GM12892 (cell line): ENCODE results near the gene CLEC4M.

Source experiments
- DNase-seq: peaks from one replicate; pipeline ENCODE4 v3.0.0; 2011; ENCODE audit not compliant: insufficient read length
- FAIRE-seq: peaks from 2 replicates; lab custom pipeline; 2011; peaks lifted over from hg19 to GRCh38; lab: Jason Lieb, UNC
- POLR2A ChIP-seq: IDR thresholded peaks from 2 replicates; pipeline ENCODE4 v1.6.1; 2011; ENCODE audit warnings: low read depth, low read length, control low read depth
- POLR2AphosphoS5 ChIP-seq: IDR thresholded peaks from 2 replicates; pipeline ENCODE4 v1.6.1; 2011; ENCODE audit warnings: low read depth, low read length, control low read depth
- TAF1 ChIP-seq: IDR thresholded peaks from 2 replicates; pipeline ENCODE4 v1.6.1; 2011; ENCODE audit warnings: low read depth, mild to moderate bottlenecking, control low read depth, low read length, borderline replicate concordance

Gene CLEC4M

DNA sequence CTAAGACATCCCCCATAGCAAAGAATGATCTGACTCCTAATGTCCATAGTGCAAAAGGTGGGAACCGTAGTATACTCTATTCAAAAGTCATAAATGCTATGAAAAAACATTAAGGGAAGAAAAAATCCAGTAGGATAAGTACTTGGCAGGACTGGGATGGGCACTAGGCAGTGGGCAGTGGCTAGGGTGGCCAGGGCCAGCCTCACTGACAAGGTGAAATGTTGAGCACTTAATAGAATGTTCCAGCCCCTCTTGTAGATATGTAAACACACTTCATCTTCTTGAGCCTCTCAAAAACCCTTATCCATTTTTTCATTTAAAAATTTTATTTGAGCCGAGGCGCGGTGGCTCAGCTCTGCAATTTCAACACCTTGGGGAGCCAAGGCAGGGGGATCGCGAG lies 29.7 kb upstream of the CLEC4M start:
- FAIRE-seq (no peak), DNase-seq (no peak)
- TF ChIP-seq POLR2AphosphoS5 = no peak
- TF ChIP-seq POLR2A = no peak
- no peak for TF ChIP-seq TAF1

DNA sequence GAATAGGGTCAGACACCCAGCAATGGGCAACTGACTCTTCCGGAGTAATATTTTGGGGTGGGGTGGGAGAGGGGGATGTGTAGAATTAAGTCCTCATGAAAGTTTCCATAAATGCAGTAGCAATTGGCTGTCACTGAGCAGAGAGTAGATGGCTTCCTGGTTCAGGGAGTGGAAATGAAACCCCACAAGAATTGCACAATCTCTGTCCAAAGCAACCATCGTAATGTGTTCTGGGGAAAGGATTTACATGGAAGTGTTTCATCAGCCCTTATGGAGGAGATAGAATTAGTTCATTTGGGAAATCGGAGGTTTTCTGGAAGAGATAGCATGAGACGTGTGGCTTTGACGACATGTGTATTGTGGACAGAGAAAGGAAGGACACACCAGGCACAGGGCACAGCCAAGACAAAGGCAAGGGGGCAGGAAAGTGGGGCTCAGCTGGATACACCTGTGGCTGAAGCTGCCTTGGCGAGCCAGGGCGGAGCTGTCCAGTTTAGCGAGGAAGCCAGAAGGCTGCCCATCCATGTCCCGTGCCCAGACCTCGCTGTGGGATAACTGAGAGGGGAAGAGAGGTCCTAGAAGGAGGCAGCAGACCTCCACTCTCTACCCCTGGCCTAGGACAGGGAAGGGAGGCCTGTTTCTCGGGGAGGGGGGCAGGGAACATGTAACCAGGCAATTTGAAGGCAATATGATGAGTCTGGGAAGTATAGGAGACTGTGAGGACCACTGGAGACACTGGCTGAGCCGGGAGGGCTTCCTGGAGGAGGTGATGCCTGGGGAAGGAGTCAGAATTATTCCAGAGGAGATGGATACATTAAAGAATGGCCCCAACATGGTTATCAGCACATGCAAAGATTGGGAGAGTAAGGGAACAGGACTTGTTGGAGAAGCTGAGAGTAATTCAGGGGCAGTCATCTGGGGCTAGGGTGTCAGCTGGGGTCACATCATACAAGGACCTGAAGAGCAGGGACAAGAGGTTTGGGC lies 28.5 kb upstream of the CLEC4M start:
- DNase-seq = no peak
- FAIRE-seq = no peak
- no peak for TF ChIP-seq POLR2A
- no peak for TF ChIP-seq TAF1
- TF ChIP-seq POLR2AphosphoS5 = no peak

DNA sequence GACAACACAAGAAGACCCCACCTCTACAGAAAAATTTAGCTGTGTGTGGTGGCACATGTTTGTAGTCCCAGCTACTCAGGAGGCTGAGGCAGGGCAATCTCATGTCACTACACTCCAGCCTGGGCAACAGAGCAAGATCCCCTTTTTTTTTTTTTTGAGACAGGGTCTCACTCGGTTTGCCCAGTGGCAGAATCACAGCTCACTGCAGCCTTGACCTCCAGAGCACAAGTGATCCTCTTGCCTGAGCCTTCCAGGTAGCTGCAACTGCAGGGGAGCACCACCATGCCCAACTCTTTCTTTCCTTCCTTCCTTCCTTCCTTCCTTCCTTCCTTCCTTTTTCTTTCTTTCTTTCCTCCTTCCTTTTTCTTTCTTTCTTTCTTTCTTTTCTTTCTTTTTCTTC lies 26.9 kb upstream of the CLEC4M start:
- TF ChIP-seq TAF1 (no peak), POLR2A (no peak), POLR2AphosphoS5 (no peak)
- FAIRE-seq (no peak), DNase-seq (no peak)

DNA sequence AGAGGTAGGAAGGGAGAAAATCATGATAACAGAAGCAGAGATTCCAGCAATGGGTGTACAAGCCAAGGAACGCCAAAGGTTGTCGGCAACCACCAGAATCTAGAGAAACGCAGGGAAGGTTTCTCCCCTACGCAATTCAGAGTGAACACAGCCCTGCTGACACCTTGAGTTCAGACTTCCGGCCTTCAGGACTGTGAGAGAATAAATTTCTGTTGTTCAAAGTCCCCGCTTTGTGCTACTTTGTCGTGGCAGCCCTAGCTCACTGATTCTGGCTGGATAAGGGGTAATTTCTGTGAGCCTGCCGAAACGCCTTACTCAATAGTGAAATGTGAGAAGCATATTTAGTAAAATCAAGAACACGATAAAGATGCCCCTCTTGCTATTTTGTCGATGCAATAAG lies 25.8 kb upstream of the CLEC4M start:
- DNase-seq = no peak
- TF ChIP-seq TAF1 (no peak), POLR2A (no peak), POLR2AphosphoS5 (no peak)
- FAIRE-seq = no peak

DNA sequence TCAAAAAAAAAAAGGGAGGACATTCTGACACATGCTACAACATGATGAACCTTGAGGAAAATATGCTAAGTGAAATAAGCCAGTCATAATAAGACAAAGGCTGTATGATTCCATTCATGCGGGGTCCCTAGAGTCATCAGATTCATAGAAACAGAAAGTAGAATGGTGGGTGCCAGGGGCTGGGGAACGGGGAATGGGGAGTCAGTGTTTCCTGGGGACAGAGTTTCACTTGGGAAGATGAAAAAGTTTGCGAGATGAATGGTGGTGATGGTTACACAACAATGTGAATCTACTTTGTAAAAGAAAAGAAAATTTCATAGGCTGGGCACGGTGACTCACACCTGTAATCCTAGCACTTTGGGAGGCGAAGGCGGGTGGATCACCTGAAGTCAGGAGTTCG lies 25.0 kb upstream of the CLEC4M start:
- no peak for DNase-seq
- FAIRE-seq = no peak
- TF ChIP-seq POLR2A (no peak), POLR2AphosphoS5 (no peak), TAF1 (no peak)

DNA sequence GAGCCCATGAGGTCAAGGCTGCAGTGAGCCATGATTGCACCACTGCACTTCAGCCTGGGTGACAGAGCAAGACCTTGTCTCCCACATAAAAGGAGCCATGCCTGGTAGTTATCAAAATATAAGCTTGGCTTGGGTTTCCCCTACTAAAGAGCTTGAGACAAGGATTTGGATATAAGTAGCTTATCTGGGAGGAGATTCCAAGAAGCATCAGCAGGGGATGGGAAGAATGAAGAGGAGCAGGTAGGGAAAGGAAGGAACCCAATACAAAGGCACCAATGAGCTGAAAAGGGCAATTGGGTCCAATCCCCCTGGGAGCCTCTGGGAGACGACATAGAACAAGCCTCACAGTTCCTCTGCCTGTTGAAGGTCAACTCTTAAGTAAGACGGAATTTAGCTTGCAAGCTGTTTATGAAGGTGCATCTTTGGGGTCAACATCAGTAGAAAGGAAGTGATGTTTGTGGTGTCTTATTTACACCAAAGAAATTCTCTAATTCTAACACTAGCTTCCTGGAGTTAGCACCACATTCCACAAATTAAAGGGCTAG lies 23.8 kb upstream of the CLEC4M start:
- no peak for DNase-seq
- TF ChIP-seq TAF1 (no peak), POLR2A (no peak), POLR2AphosphoS5 (no peak)
- FAIRE-seq = no peak

DNA sequence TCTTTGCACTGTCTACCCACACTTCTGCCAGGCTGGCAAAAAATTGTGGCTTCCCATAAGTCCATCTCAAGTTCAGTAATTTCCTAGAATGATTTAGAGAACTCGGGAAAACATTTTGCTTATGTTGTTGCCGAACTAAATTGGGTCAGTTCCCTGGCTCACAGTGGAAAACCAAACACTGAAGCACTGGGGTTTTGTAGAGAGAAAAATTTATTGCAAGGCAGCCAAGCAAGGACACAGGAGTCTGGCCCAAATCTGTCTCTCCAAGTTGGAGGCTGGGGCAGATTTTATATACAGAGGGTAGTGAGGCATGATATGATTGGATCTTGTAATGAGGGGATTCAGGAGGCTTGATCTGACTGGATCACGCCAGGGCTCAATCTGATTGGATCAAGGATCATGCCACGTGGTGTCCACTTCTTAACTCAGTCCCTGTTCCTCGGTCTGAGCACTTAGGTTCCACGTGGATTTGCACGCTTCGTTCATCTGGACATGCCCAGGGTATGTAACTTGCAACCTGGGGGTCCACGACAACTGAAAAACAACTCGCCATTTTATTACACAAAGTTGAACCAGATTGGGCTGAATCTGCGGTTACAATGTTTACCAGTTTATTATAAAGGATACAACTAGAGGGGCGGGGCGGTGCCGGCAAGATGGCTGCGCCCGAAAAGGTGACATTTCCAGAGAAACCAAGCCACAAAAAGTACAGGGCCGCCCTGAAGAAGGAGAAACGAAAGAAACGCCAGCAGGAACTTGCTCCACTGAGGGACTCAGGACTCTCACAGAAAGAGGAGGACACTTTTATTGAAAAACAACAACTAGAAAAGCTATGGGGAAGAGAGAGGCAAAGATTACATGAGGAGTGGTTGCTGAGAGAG lies 23.0 kb upstream of the CLEC4M start:
- TF ChIP-seq TAF1 = no peak
- no peak for TF ChIP-seq POLR2A
- no peak for TF ChIP-seq POLR2AphosphoS5
- DNase-seq (no peak), FAIRE-seq (peak; percentile 64)

DNA sequence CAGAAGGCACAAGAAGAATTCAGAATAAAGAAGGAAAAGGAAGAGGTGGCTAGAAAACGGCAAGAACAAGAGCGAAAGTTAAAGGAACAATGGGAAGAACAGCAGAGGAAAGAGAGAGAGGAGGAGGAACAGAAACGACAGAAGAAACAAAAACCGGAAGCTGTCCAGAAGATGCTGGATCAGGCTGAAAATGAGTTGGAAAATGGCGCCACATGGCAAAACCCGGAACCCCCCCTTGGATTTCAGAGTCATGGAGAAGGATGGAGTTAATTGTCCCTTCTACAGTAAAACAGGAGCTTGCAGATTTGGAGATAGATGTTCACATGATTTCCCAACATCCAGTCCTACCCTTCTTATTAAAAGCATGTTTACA lies 22.4 kb upstream of the CLEC4M start:
- DNase-seq (no peak), FAIRE-seq (no peak)
- TF ChIP-seq POLR2AphosphoS5 (no peak), POLR2A (no peak), TAF1 (no peak)

DNA sequence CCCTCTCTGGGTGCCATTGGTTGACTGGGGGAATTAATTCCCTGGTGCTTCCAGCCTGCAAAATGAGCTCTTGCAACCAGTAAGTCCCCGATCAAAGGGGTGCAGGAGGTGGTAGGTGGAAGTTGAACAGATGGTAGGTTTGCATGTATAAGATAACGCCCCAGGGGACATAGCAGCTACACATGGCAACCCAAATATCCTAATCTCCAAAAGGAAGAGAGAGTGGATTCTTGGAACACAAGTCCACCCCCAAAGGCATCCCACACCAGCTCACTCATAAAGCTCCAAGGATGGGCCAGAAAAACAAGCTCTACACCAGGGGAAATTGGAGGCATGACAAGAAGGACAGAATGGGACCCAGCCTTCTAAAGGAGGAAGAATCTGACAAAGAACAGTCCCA lies 20.5 kb upstream of the CLEC4M start:
- DNase-seq (no peak), FAIRE-seq (no peak)
- TF ChIP-seq TAF1 (no peak), POLR2AphosphoS5 (no peak), POLR2A (no peak)

DNA sequence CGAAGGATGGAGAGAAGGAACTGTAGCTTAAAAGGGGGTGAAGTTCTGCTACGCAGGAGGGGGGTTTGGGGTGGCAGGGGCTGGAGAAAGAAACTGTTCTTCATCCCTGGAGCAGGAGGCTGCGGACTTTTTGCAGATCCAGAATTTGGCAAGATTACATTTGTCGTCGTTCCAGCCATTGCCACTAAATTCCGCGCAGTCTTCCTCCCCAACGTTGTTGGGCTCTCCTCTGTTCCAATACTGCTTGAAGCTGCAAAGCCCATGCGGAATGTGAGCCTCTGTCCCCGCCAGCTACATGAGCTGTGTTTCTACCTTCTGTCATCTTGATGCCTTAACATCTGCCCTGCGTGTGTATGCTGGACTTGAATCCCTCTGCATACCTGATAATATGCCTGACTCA lies 20.1 kb upstream of the CLEC4M start:
- DNase-seq (no peak), FAIRE-seq (no peak)
- TF ChIP-seq TAF1 (no peak), POLR2A (no peak), POLR2AphosphoS5 (no peak)

DNA sequence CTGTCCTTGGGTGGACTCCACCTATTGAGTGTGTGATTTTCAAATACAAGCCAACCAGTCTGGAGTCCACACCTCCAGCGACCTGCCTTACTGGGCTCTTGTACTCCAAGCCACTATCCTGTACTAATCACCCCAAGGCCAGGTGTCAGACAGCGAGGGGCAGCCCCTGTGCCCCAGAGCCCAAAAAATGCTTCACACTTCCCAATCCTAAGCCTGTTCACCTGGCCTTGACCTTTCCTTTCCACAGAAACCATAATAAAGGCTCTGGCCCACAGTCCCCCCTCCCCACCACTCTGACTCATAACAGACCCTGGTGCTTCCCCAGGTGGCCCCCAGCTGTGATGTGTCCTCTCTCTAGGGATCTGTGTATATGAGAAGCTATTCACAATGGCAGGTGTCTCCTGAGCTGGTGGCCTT lies 19.6 kb upstream of the CLEC4M start:
- FAIRE-seq = peak; percentile 74
- TF ChIP-seq POLR2AphosphoS5 (peak; percentile 42; the same call in 1 of the 2 replicates), TAF1 (no peak)
- peak; percentile 54 for DNase-seq
